ENCODE results near the gene HADHA.

DNA sequence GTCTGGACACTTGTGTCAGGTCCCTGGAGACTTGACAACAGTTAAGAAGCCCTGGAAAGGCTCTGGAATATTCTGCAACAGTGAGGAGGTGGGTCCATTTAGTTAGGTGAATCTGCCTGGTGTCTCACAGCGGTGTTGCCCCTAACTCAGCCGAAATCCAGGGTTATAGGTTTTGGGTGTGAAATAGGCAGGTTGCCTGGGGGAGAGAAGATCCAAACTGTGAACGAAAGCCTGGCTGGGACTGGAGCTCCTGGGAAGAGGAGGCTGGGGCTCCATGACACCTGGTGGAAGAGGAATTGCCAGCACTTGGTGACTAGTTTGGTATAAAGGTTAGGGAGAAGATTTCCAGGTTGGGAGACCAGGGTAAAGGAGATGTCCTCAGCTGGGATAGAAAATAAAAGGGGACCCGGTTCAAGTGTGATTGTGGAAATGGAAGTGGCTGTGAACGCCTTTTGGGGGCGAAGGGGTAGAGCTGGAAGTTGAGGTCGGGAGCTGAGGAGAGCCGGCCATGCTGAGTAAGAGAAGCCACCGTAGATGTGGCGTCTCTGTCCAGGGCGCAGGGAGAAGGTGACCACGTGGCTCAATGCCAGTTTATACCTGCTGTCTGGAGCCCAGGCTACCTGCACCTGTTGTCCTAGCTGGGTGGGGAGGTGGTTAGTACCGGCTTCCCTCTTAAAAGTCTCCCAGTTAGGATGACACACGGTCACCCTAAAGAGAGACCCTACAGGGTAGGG, 74.6 kb downstream of the HADHA start:
- TF ChIP-seq CTCF (IDR thresholded peaks at IDR 0.05 in 2 of 3, conservative IDR thresholded peaks at IDR 0.05 in 1 of 3; ENCODE audit: borderline replicate concordance in 1 of 3, insufficient read depth in 1 of 3, low read depth in 2 of 3, low read length in 2 of 3) (no peak), EZH2 (IDR thresholded peaks at IDR 0.05) (no peak), EZH2phosphoT487 (IDR thresholded peaks at IDR 0.05; ENCODE audit: borderline replicate concordance) (no peak), POLR2A (IDR thresholded peaks at IDR 0.05; ENCODE audit: borderline replicate concordance, extremely low read depth, insufficient read depth, insufficient read length) (no peak), POLR2AphosphoS5 (IDR thresholded peaks at IDR 0.05; ENCODE audit: low read depth, low read length) (no peak), RAD21 (IDR thresholded peaks at IDR 0.05; ENCODE audit: low read depth) (no peak), YY1 (IDR thresholded peaks at IDR 0.05; ENCODE audit: extremely low read depth, insufficient replicate concordance, low read depth, low read length) (no peak), JUND (IDR thresholded peaks at IDR 0.05) (no peak)
- TF ChIP-seq, protein P1, sequence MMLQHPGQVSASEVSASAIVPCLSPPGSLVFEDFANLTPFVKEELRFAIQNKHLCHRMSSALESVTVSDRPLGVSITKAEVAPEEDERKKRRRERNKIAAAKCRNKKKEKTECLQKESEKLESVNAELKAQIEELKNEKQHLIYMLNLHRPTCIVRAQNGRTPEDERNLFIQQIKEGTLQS (IDR thresholded peaks at IDR 0.05), result no peak

All from HCT116 (cell line).